Stimulated activated memory B cell treated with anti-CD40 and anti-IgM and Interleukin-4, amounts not matched to agents 10 μg/mL and 1 μg/mL and 100 μg/mL, for 72 hours (primary cell): ENCODE results near the gene HSPA6.
"Not testable (repeated sequence)": the region's sequence is repeated elsewhere in the genome, so short reads cannot be mapped to it uniquely, and the experiment has no call there.

Experiments
- ATAC-seq: fragments of 150-1000 bp; cut with Tn5 transposase; 2 replicates; pipeline ENCODE4 v1.10.0; 2021
- H3K27ac Mint-ChIP-seq: one replicate; pipeline ENCODE4 v1.8.0; 2022; ENCODE audit warnings: mild to moderate bottlenecking, mixed read lengths
- H3K27me3 Mint-ChIP-seq: one replicate; pipeline ENCODE4 v1.8.0; 2022; ENCODE audit warnings: mixed read lengths
- H3K36me3 Mint-ChIP-seq: one replicate; pipeline ENCODE4 v1.8.0; 2022; ENCODE audit warnings: mixed read lengths
- H3K4me1 Mint-ChIP-seq: one replicate; pipeline ENCODE4 v1.8.0; 2022; ENCODE audit warnings: mixed read lengths
- H3K4me3 Mint-ChIP-seq: one replicate; pipeline ENCODE4 v1.8.0; 2022; ENCODE audit warnings: mild to moderate bottlenecking, moderate library complexity, mixed read lengths
- H3K9me3 Mint-ChIP-seq: one replicate; pipeline ENCODE4 v1.8.0; 2022; ENCODE audit warnings: mixed read lengths

The HSPA6 gene

GRCh38 chr1:161523041-161523816, 1.1 kb upstream of the HSPA6 start:
- not testable (repeated sequence) for H3K9me3 Mint-ChIP-seq, H3K27me3 Mint-ChIP-seq, H3K36me3 Mint-ChIP-seq, ATAC-seq, H3K4me1 Mint-ChIP-seq
- peak overlapping the region; percentile 82 for H3K27ac Mint-ChIP-seq
- peak overlapping the region; percentile 83 for H3K4me3 Mint-ChIP-seq

DNA sequence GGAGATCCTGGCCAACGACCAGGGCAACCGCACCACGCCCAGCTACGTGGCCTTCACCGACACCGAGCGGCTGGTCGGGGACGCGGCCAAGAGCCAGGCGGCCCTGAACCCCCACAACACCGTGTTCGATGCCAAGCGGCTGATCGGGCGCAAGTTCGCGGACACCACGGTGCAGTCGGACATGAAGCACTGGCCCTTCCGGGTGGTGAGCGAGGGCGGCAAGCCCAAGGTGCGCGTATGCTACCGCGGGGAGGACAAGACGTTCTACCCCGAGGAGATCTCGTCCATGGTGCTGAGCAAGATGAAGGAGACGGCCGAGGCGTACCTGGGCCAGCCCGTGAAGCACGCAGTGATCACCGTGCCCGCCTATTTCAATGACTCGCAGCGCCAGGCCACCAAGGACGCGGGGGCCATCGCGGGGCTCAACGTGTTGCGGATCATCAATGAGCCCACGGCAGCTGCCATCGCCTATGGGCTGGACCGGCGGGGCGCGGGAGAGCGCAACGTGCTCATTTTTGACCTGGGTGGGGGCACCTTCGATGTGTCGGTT, 477 bp downstream of the HSPA6 start:
- H3K27me3 Mint-ChIP-seq, H3K27ac Mint-ChIP-seq, H3K36me3 Mint-ChIP-seq, H3K4me1 Mint-ChIP-seq, H3K9me3 Mint-ChIP-seq: not testable (repeated sequence)
- peak overlapping the region; percentile 75 for H3K4me3 Mint-ChIP-seq
- ATAC-seq, result peak; percentile 4

GRCh38 chr1:161525321-161525720, 981 bp downstream of the HSPA6 start:
- not testable (repeated sequence) for H3K4me1 Mint-ChIP-seq, ATAC-seq, H3K27me3 Mint-ChIP-seq, H3K27ac Mint-ChIP-seq, H3K9me3 Mint-ChIP-seq, H3K36me3 Mint-ChIP-seq
- H3K4me3 Mint-ChIP-seq, result peak overlapping the region; percentile 75

- ATAC-seq, result not testable (repeated sequence)
These were observed 1.6 kb downstream of the HSPA6 start for GRCh38 chr1:161525918-161526317.

DNA sequence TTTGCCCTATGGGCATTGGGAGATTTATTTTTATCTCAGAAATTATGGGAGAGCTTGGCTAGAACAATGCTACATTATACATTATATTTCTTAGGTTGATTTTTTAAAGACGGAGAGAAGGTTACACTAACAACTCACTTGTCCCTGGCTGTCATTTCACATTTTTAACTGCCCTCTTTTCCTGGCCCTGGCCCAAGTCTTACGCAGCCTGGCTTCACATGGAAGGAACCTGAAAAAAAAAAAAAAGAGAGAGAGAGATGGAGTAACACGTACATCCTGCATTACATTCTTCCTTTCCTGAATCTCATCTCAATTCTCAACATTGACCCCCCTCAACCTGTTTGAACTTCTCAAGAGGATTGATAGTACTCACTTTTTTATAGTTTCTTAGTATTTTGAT, 4.2 kb downstream of the HSPA6 start:
- H3K27me3 Mint-ChIP-seq, ATAC-seq, H3K4me3 Mint-ChIP-seq, H3K9me3 Mint-ChIP-seq, H3K27ac Mint-ChIP-seq, H3K36me3 Mint-ChIP-seq: not testable (repeated sequence)
- H3K4me1 Mint-ChIP-seq, result peaks cover 16% of the 10 kb centered on the region

More at GRCh38 chr1:161525918-161526317, 1.6 kb downstream of the HSPA6 start:
- not testable (repeated sequence) for H3K4me1 Mint-ChIP-seq, H3K9me3 Mint-ChIP-seq, H3K36me3 Mint-ChIP-seq, H3K27ac Mint-ChIP-seq, H3K27me3 Mint-ChIP-seq
- H3K4me3 Mint-ChIP-seq, result peak overlapping the region; percentile 26

GRCh38 chr1:161529463-161530104, 5.2 kb downstream of the HSPA6 start:
- H3K9me3 Mint-ChIP-seq, H3K36me3 Mint-ChIP-seq, H3K27me3 Mint-ChIP-seq, ATAC-seq: not testable (repeated sequence)
- Mint-ChIP-seq H3K4me3 (peak overlapping the region; percentile 9), H3K27ac (peak overlapping the region; percentile 94), H3K4me1 (peaks cover 13% of the 10 kb centered on the region)

DNA sequence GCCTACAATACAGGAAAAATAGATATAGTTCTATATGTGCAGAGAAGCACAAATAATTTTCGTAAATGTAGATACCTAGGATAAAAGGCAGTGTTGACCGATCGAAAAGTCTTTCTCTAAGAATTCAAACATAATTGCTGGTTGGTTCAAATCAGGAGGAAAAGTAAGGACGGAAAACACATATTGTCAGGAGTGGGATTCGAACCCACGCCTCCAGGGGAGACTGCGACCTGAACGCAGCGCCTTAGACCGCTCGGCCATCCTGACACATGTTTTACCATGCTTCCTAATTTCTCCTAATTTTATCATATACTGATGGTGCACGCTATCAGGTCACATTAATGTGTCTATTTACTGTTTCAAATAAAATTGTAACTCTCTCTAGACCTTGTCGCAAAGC, 5.8 kb downstream of the HSPA6 start:
- H3K27ac Mint-ChIP-seq, result peak overlapping the region; percentile 94
- H3K4me1 Mint-ChIP-seq, result peaks cover 13% of the 10 kb centered on the region
- H3K27me3 Mint-ChIP-seq, H3K9me3 Mint-ChIP-seq, H3K36me3 Mint-ChIP-seq: not testable (repeated sequence)
- peak; percentile 72 for ATAC-seq
- peak overlapping the region; percentile 92 for H3K4me3 Mint-ChIP-seq

GRCh38 chr1:161530671-161531641, 6.6 kb downstream of the HSPA6 start:
- ATAC-seq, result peak; percentile 92
- H3K9me3 Mint-ChIP-seq, H3K27me3 Mint-ChIP-seq, H3K36me3 Mint-ChIP-seq: not testable (repeated sequence)
- H3K27ac Mint-ChIP-seq, result peak overlapping the region; percentile 94
- peak overlapping the region; percentile 92 for H3K4me3 Mint-ChIP-seq
- peaks cover 13% of the 10 kb centered on the region for H3K4me1 Mint-ChIP-seq

DNA sequence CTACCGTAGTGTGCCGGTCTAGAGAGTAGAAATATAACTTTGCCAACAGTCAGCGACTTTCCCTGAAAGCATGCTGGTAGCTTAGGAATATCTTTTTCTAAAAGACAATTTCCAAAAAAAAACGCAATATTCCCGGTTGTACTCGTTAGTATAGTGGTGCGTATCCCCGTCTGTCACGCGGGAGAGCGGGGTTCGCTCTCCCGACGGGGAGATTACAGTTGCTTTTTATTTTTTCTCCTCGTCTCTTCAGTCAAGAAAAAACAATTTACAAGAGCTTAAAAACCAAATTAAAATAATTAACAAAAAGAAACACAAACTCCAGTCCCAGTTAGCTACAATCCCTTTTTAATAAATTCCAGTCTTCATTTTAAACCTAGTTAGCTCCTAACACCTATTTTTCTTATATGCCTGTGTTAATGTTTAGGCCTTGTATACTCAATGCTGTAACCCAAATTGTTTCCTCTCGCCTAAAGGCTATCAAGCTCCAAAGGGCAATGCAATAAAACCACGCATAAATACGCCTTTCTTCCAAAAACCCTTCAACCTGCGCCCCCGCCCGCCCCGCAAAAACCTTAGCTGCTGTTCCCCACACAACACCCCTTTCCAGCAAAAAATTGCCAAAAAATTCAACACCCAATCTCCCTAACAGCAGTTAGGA, 7.8 kb downstream of the HSPA6 start:
- Mint-ChIP-seq H3K27ac (no peak overlapping the region), H3K36me3 (no peaks in the 10 kb centered on the region), H3K27me3 (no peaks in the 10 kb centered on the region), H3K4me1 (peaks cover 13% of the 10 kb centered on the region), H3K9me3 (no peaks in the 10 kb centered on the region), H3K4me3 (peak overlapping the region; percentile 20)
- ATAC-seq, result no peak

DNA sequence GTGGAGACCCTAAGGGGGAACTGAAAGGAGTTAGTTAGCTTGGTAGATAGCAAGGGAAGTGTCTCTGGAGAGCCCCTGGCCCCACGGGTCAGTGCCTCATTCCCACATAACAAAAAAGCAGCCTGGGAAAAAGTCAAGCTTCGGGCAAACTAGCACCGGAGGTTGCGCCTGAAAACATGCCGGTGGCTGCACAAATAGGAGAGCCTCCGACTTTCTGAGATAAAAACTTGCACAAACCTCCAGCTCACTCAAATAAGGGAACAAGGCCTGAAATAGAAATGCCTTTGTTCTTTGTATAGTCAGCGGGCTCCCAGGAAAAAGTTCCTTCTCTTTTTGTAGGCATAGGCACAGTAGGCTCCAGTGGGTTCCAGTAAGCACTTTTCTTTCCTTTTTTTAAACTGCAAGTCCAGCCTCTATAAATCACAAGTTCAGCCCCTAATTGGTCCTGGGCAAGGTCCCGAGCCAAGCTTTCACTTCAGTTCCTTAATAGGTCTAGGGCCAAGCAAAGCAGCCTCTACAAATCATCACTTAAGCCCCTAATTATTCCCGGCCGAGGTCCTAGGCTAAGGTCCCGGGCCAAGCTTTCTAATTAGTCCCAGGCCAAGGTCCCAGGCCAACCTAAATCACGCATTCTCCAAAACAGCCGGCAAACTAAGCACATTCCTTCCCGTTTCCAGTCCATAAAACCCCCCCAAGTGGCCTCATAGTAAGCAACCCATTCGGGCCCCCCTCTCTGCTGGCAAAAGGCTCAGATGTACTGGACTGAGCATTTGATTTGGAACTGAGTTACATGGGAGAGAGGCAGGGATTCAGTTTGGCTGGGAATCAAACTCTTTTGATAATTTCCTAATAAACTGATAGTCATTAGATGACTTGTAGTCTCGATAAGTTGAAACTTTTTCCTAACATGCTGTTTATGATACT, 8.6 kb downstream of the HSPA6 start:
- not testable (repeated sequence) for ATAC-seq, H3K27me3 Mint-ChIP-seq, H3K27ac Mint-ChIP-seq, H3K9me3 Mint-ChIP-seq, H3K36me3 Mint-ChIP-seq
- H3K4me3 Mint-ChIP-seq, result peak overlapping the region; percentile 20
- peaks cover 13% of the 10 kb centered on the region for H3K4me1 Mint-ChIP-seq

DNA sequence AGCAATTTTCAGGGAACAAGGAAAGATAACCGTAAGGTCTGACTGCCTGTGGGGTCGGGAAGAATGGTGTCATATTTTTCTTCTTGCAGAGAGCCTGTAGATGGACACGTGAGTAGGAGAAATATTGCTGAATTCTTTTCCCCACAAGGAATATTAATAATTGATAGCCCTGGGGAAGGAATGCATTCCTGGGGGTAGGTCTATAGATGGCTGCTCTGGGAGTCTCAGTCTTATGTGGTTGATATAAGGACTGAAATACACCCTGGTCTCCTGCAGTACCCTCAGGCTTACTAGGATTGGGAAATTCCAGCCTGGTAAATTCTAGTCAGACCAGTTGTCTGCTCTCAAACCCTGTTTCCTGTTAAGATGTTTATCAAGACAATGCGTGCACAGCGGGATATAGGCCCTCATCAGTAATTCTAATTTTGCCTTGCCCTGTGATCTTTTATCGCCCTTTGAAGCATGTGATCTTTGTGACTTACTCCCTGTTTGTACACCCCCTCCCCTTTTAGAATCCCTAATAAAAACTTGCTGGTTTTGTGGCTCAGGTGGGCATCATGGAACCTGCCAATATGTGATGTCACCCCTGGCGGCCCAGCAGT, 12.8 kb downstream of the HSPA6 start:
- not testable (repeated sequence) for H3K27ac Mint-ChIP-seq, H3K4me3 Mint-ChIP-seq, H3K27me3 Mint-ChIP-seq, ATAC-seq, H3K9me3 Mint-ChIP-seq, H3K36me3 Mint-ChIP-seq
- H3K4me1 Mint-ChIP-seq, result peaks cover 31% of the 10 kb centered on the region

- peaks cover 37% of the 10 kb centered on the region for H3K4me1 Mint-ChIP-seq
- H3K4me3 Mint-ChIP-seq, H3K27me3 Mint-ChIP-seq, ATAC-seq, H3K9me3 Mint-ChIP-seq, H3K27ac Mint-ChIP-seq, H3K36me3 Mint-ChIP-seq: not testable (repeated sequence)
These were observed 14.7 kb downstream of the HSPA6 start for GRCh38 chr1:161538925-161539479.

DNA sequence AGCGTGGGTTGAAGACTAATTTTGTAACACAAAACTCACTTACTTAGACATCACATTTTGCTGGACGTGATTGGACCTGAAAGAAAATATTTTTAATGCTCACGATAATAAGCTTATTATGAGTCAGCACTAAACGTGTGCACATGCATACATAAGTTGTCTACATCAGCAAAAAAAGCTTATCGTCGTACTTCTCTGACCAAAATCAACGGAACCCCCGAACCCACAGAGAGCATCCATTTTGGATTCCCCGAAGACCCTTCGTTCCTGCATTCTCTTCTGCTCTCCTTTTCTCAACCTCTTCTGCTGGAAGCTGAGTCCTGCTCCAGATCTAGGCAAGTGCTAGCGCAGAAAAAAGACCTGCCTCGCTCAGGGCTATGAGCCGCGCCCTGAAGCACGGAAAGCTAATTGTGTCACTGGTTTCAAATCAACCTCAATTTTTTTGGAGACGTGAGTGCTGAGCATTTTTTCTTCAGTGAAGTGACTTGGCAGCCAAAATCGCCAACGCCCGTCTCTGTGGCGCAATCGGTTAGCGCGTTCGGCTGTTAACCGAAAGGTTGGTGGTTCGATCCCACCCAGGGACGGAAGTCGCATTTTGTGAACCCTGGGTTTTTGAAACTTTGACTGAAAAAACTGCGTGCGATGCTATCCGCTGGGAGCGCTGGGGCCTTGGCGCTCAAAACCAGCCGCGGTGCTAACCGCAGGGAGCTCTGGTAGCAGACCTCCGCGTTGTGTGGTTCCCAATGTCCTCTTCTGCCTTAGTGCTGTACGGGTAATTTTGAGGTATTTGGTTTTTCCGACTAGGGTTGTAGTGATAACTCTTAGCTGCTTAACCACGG, 15.6 kb downstream of the HSPA6 start:
- Mint-ChIP-seq H3K27ac (peak overlapping the region; percentile 88), H3K4me1 (peaks cover 42% of the 10 kb centered on the region), H3K4me3 (peak overlapping the region; percentile 91)
- ATAC-seq, result peak; percentile 85
- not testable (repeated sequence) for H3K36me3 Mint-ChIP-seq, H3K27me3 Mint-ChIP-seq, H3K9me3 Mint-ChIP-seq
